DND-41 (cell line): ENCODE data around the gene TTYH1.

Source experiments
- EZH2 ChIP-seq: IDR thresholded peaks from 3 replicates; pipeline ENCODE4 v1.6.1; 2012; ENCODE audit warnings: borderline replicate concordance, low read depth, mild to moderate bottlenecking, moderate library complexity, low read length, inconsistent platforms; ENCODE audit not compliant: severe bottlenecking
- TF ChIP-seq, protein P1 (sequence below): IDR thresholded peaks from 2 replicates; pipeline ENCODE4 v1.5.1; 2012; ENCODE audit warnings: borderline replicate concordance, low read length, moderate library complexity, mild to moderate bottlenecking; ENCODE audit not compliant: poor library complexity, severe bottlenecking; ENCODE audit errors: extremely low read depth

DNA sequence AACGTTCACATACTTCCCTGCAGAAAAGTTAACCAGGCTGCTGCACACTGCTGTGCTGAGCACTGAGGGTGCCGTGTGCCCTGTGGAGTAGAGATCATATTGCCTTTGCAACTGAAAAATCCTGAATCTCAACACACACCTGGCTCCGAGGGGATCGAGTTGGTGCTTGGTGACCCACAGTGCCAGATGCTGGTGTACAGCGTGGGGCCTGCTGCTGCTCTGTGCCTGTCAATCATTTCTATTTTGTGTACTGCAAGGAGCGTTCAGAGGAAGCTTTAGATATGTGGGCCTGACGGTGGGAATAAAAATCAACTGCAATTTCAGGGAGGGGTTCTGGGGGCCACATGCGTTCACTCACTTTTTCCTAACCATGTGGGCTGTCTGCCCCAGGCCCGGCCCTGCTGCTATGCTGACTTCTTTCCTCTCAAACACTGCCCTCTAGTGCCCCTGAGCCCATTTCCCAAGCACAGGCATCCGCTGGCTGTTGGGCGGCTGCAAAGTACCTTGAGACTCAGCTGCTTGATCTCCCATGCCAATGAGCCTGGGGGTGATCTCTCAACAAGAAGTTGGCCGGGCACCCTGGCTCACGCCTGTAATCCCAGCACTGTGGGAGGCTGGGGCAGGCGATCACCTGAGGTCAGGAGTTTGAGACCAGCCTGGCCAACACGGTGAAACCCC is 24.0 kb downstream of the TTYH1 start:
- TF ChIP-seq, protein P1, sequence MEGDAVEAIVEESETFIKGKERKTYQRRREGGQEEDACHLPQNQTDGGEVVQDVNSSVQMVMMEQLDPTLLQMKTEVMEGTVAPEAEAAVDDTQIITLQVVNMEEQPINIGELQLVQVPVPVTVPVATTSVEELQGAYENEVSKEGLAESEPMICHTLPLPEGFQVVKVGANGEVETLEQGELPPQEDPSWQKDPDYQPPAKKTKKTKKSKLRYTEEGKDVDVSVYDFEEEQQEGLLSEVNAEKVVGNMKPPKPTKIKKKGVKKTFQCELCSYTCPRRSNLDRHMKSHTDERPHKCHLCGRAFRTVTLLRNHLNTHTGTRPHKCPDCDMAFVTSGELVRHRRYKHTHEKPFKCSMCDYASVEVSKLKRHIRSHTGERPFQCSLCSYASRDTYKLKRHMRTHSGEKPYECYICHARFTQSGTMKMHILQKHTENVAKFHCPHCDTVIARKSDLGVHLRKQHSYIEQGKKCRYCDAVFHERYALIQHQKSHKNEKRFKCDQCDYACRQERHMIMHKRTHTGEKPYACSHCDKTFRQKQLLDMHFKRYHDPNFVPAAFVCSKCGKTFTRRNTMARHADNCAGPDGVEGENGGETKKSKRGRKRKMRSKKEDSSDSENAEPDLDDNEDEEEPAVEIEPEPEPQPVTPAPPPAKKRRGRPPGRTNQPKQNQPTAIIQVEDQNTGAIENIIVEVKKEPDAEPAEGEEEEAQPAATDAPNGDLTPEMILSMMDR = peak; percentile 63
- no peak for TF ChIP-seq EZH2
